ENCODE results near the gene PCDHGB4. TPM values are rescaled to one million over a fixed set of nuclear protein-coding genes. Genes with fewer than 3 reads are reported as not detected.
"Not testable (repeated sequence)": the region's sequence is repeated elsewhere in the genome, so short reads cannot be mapped to it uniquely, and the experiment has no call there.

The PCDHGB4 gene
- total RNA-seq, 1 donor: 17.4 TPM

GRCh38 chr5:141409598-141410306 lies 22.3 kb downstream of the PCDHGB4 start:
- TF ChIP-seq CTCF (IDR thresholded peaks at IDR 0.05; ENCODE audit: insufficient read depth, low read length): no peak
- no peak for DNase-seq (ENCODE audit: low read depth)
- no peak overlapping the region for H3K4me3 ChIP-seq (ENCODE audit: low read depth, low read length)

- TF ChIP-seq CTCF (IDR thresholded peaks at IDR 0.05; ENCODE audit: insufficient read depth, low read length): no peak
- no peak overlapping the region for H3K4me3 ChIP-seq (ENCODE audit: low read depth, low read length)
- no peak for DNase-seq (ENCODE audit: low read depth)
Observed at GRCh38 chr5:141411575-141411974, 24.1 kb downstream of the PCDHGB4 start.

- peak; percentile 76 for TF ChIP-seq CTCF (IDR thresholded peaks at IDR 0.05; ENCODE audit: insufficient read depth, low read length)
- peak within 1 kb of the TSS; percentile 62 for H3K4me3 ChIP-seq (ENCODE audit: low read depth, low read length)
- peak; percentile 82 for DNase-seq (ENCODE audit: low read depth)
Observed at GRCh38 chr5:141412854-141413539, 25.5 kb downstream of the PCDHGB4 start, which contains the start of gene PCDHGA10. Gene PCDHGA10, plus strand, starts transcription at chr5:141412987. Its CDS starts 189 bp downstream, at chr5:141413176.

GRCh38 chr5:141413540-141414069 lies 26.1 kb downstream of the PCDHGB4 start:
- H3K4me3 ChIP-seq (ENCODE audit: low read depth, low read length): peak overlapping the region; percentile 62
- no peak for TF ChIP-seq CTCF (IDR thresholded peaks at IDR 0.05; ENCODE audit: insufficient read depth, low read length)
- DNase-seq (ENCODE audit: low read depth): no peak

- not testable (repeated sequence) for DNase-seq (ENCODE audit: low read depth); H3K4me3 ChIP-seq (ENCODE audit: low read depth, low read length)
Observed at GRCh38 chr5:141414548-141415274, 27.2 kb downstream of the PCDHGB4 start.

GRCh38 chr5:141415275-141415618 lies 27.7 kb downstream of the PCDHGB4 start:
- H3K4me3 ChIP-seq (ENCODE audit: low read depth, low read length); DNase-seq (ENCODE audit: low read depth): not testable (repeated sequence)

- peak within 1 kb of the TSS; percentile 66 for H3K4me3 ChIP-seq (ENCODE audit: low read depth, low read length)
- peak; percentile 87 for DNase-seq (ENCODE audit: low read depth)
- TF ChIP-seq CTCF (IDR thresholded peaks at IDR 0.05; ENCODE audit: insufficient read depth, low read length): peak; percentile 87
Observed at GRCh38 chr5:141417494-141418172, 30.1 kb downstream of the PCDHGB4 start, which contains the start of gene PCDHGB7. Gene PCDHGB7, plus strand, starts transcription at chr5:141417677. Its CDS starts 183 bp downstream, at chr5:141417860.

All from fibroblast of the aortic adventitia (primary cell).